Esophagus muscularis mucosa (tissue), 3 donors: ENCODE measurements around the gene TEC.

Experiments used
- CTCF ChIP-seq, 3 experiments: fragments of 200-600 bp in 2 of 3; fragments of 450-650 bp in 1 of 3; sonication (generic) in 2 of 3; IDR thresholded peaks; one replicate each; pipeline ENCODE4 v1.5.1; 2017 to 2019; ENCODE audit warnings: antibody characterized with exemption in 3 of 3, mild to moderate bottlenecking in 2 of 3, moderate library complexity in 1 of 3
- POLR2AphosphoS5 ChIP-seq, 2 donors: sonication (generic); formaldehyde crosslinking; IDR thresholded peaks; one replicate each; pipeline ENCODE4 v1.6.1; 2017; ENCODE audit warnings: antibody characterized with exemption in 2 of 2

GRCh38 chr4:48308901-48309300 lies 39.3 kb upstream of the TEC start:
- no peak for TF ChIP-seq CTCF (IDR thresholded peaks at IDR 0.05)
- TF ChIP-seq POLR2AphosphoS5 (IDR thresholded peaks at IDR 0.05) = no peak
